GM10847 (cell line): Measurements from ENCODE around the gene PCSK6.

ENCODE experiments used
- POLR2A ChIP-seq: IDR thresholded peaks from 2 replicates; pipeline ENCODE4 v1.6.1; 2011; ENCODE audit not compliant: insufficient read length; ENCODE audit errors: extremely low read depth

Gene PCSK6

GRCh38 chr15:101528108-101528916 is 38.8 kb upstream of the PCSK6 start:
- TF ChIP-seq POLR2A = no peak

GRCh38 chr15:101526890-101527289 is 37.4 kb upstream of the PCSK6 start:
- no peak for TF ChIP-seq POLR2A

- TF ChIP-seq POLR2A = no peak
Observed at GRCh38 chr15:101526442-101526841, 36.9 kb upstream of the PCSK6 start.

- TF ChIP-seq POLR2A = no peak
Observed at GRCh38 chr15:101526021-101526420, 36.5 kb upstream of the PCSK6 start.

GRCh38 chr15:101525087-101525669 is 35.7 kb upstream of the PCSK6 start:
- no peak for TF ChIP-seq POLR2A

- no peak for TF ChIP-seq POLR2A
Observed at GRCh38 chr15:101523560-101523940, 34.0 kb upstream of the PCSK6 start.

GRCh38 chr15:101522621-101523559 is 33.4 kb upstream of the PCSK6 start:
- TF ChIP-seq POLR2A = no peak

GRCh38 chr15:101522091-101522490 is 32.6 kb upstream of the PCSK6 start:
- no peak for TF ChIP-seq POLR2A

- no peak for TF ChIP-seq POLR2A
Observed at GRCh38 chr15:101521591-101521990, 32.1 kb upstream of the PCSK6 start.

- TF ChIP-seq POLR2A = no peak
Observed at GRCh38 chr15:101521069-101521468, 31.6 kb upstream of the PCSK6 start.

GRCh38 chr15:101520395-101520794 is 30.9 kb upstream of the PCSK6 start:
- TF ChIP-seq POLR2A = no peak

GRCh38 chr15:101517504-101517903 is 28.0 kb upstream of the PCSK6 start:
- TF ChIP-seq POLR2A = no peak

GRCh38 chr15:101514318-101514717 is 24.8 kb upstream of the PCSK6 start:
- no peak for TF ChIP-seq POLR2A

GRCh38 chr15:101511717-101512116 is 22.2 kb upstream of the PCSK6 start:
- no peak for TF ChIP-seq POLR2A
